ENCODE measurements around the gene UBE2E2.

The UBE2E2 gene

GRCh38 chr3:23442598-23443383 is 239.7 kb downstream of the UBE2E2 start:
- peak; percentile 76 for TF ChIP-seq GATA2 (IDR thresholded peaks at IDR 0.05; ENCODE audit: low read depth, low read length)
- TF ChIP-seq GATA3 (IDR thresholded peaks at IDR 0.05; ENCODE audit: low read depth, low read length) = peak; percentile 46

DNA sequence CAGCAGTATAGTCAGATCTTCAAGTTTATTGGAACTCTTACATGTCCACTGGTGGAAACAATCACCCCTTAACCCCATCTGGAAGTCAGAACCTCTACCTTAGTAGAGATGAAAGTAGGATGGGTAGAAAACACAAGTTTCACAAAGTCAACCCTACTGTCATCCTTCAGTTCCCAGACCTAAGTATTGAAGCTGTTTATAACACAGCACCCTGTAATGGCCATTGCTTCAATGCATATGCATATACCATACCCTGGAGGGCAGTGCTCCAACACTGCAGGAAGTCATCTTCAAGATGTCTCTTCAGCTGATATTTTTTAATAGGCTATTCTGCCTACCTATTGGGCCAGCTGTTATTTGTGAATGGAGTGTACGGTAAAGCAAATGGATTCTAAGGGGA is 241.3 kb downstream of the UBE2E2 start:
- TF ChIP-seq GATA2 (IDR thresholded peaks at IDR 0.05; ENCODE audit: low read depth, low read length) (no peak), GATA3 (IDR thresholded peaks at IDR 0.05; ENCODE audit: low read depth, low read length) (no peak)

DNA sequence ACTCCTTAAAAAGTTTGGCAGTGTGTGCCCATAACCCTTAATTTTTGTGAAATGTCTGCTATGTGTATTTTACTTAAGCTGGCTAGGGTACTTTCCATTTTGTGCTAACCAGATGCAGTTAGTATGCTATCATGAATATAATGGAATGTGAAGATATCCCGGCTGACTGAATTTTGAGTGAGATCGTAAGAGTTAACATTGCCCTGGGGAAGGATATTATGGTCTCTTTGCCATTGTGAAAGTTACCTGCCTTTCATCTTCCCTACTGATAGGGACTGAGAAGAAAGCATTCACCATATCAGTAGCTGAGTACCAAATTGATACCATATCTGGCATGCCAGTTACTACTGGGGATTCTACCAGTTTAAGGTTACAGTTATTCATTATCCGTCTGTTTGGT is 243.2 kb downstream of the UBE2E2 start:
- TF ChIP-seq GATA2 (IDR thresholded peaks at IDR 0.05; ENCODE audit: low read depth, low read length) = no peak
- TF ChIP-seq GATA3 (IDR thresholded peaks at IDR 0.05; ENCODE audit: low read depth, low read length) = no peak

DNA sequence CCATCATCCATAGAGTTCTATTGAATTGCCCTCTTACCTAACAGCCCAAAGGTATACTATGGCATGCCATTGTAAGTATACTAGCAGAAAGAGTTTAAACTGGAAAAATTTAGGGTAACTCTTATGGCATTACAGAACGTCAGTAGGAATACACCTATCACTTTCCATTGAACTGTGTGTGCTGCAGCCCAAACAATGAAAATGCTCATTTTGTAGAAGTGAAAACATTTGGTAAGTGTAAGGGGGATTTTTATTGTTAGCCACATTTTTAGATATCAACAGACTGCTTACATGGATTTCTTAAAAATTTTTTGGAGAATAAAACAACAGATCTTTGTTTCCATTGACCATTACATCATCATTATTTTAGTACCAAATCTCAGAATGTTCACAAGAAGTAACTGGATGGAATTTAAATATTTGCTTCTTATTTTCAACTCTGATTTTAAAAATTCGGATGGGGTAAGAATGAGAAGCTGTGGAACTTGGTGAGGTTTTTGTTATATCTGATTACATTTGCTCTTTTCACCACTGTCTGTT is 245.9 kb downstream of the UBE2E2 start:
- no peak for TF ChIP-seq GATA3 (IDR thresholded peaks at IDR 0.05; ENCODE audit: low read depth, low read length)
- no peak for TF ChIP-seq GATA2 (IDR thresholded peaks at IDR 0.05; ENCODE audit: low read depth, low read length)

DNA sequence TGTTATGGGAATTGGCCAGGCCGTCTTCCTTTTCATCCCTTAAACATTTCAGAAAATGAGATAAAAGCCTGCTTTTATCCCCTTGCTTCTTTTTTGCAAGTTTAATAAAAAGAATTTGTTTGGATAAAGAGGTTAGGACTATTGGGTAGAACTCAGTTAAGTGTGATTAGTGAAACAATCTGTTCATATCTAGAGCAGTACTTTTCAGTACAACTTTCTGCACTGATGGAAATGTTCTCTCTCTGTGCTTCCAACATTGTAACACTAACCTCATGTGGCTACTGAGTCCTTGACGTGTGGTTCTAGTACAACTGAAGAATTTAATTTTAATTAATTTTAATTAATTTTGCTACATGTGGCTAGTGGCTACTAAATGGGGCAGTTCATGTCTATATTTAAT is 246.9 kb downstream of the UBE2E2 start:
- TF ChIP-seq GATA3 (IDR thresholded peaks at IDR 0.05; ENCODE audit: low read depth, low read length) (no peak), GATA2 (IDR thresholded peaks at IDR 0.05; ENCODE audit: low read depth, low read length) (no peak)

DNA sequence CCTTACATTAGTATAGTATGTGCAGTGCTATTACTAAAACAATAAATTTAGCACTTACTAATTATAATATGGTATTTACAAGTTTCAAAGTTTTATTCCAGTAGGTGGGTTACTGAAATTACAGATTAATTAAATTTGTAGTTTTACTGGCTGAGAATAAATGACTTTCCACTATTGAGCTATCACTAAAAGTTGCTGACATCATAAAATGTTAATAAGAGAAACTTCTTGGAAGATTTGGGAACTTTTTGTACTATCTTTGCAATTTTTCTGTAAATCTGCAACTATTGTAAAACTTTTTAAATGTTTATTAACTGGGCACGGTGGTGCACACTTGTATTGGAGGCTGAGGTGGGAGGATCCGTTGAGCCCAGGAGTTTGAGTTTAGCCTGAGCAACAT is 247.7 kb downstream of the UBE2E2 start:
- TF ChIP-seq GATA3 (IDR thresholded peaks at IDR 0.05; ENCODE audit: low read depth, low read length) (no peak), GATA2 (IDR thresholded peaks at IDR 0.05; ENCODE audit: low read depth, low read length) (no peak)

DNA sequence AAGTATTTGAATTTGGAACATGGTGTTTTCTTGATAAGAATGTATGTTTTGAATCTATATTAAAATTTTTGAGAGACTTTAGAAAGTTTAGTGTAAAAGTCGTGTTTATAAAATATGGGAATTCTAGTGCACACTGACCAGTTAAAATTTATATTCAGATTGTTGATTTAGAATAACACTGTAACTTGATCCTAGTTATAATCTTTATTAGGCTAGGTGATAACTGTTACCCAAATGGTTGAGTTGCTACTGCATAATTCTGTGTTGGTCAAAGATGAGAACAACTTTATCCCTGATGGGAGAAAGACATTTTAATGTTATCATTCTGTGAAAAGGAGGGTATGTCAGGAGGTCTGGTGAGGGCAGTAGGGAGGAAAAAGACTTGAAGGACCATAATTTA is 249.3 kb downstream of the UBE2E2 start:
- TF ChIP-seq GATA3 (IDR thresholded peaks at IDR 0.05; ENCODE audit: low read depth, low read length) = no peak
- TF ChIP-seq GATA2 (IDR thresholded peaks at IDR 0.05; ENCODE audit: low read depth, low read length) = no peak

DNA sequence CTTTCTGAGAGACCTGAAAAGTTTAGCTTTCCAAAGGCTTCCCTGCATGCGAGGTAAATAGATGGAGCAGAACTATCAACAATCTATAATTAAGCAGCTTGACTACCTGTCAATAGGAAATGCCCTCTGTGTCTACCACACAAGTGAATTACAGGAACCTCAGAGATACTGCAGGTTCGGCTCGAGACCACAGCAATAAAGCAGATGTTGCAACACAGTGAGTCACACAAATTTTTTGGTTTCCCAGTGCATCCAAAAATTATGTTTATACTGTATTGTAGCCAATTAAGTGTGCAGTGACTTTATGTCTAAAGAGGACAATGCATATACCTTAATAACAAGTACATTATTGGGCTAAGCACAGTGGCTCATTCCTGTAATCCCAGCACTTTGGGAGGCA is 252.0 kb downstream of the UBE2E2 start:
- TF ChIP-seq GATA2 (IDR thresholded peaks at IDR 0.05; ENCODE audit: low read depth, low read length) (no peak), GATA3 (IDR thresholded peaks at IDR 0.05; ENCODE audit: low read depth, low read length) (no peak)

DNA sequence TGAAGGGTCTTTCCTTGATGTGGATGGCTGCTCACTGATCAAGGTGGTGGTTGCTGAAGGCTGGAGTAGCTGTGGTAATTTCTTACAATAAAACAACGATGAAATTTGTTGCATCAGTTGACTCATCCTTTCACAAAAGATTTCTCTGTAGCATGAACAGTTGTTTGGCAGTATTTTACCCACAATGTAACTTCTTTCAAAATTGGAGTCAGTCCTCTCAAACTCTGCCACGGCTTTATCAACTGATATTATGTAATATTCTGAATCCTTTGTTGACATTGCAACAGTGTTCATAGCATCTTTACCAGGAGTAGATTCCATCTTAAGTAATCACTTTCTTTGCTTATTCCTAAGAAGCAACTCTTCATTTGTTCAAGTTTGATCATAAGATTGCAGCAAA is 252.6 kb downstream of the UBE2E2 start:
- TF ChIP-seq GATA2 (IDR thresholded peaks at IDR 0.05; ENCODE audit: low read depth, low read length) (no peak), GATA3 (IDR thresholded peaks at IDR 0.05; ENCODE audit: low read depth, low read length) (no peak)

DNA sequence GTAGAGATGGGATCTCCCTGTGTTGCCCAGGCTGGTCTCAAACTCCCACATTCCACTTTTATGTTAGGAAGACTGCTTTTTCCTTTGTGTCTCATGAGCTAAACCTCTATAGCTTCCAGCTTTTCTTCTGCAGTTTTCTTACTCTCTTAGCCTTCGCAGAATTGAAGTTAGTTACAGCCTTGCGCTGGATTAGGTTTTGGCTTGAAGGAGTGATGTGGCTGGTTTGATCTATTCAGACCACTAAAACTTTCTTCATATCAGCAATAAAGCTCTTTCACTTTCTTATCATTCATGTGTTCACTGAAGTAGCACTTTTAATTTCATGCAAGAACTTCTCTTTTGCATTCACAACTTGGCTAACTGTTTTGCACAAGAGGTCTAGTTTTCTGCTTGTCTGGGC is 254.6 kb downstream of the UBE2E2 start:
- TF ChIP-seq GATA3 (IDR thresholded peaks at IDR 0.05; ENCODE audit: low read depth, low read length) (no peak), GATA2 (IDR thresholded peaks at IDR 0.05; ENCODE audit: low read depth, low read length) (no peak)

GRCh38 chr3:23459465-23459864 is 256.3 kb downstream of the UBE2E2 start:
- no peak for TF ChIP-seq GATA2 (IDR thresholded peaks at IDR 0.05; ENCODE audit: low read depth, low read length)
- no peak for TF ChIP-seq GATA3 (IDR thresholded peaks at IDR 0.05; ENCODE audit: low read depth, low read length)

- TF ChIP-seq GATA2 (IDR thresholded peaks at IDR 0.05; ENCODE audit: low read depth, low read length) = no peak
- no peak for TF ChIP-seq GATA3 (IDR thresholded peaks at IDR 0.05; ENCODE audit: low read depth, low read length)
These were observed 256.9 kb downstream of the UBE2E2 start for GRCh38 chr3:23459889-23460546.

DNA sequence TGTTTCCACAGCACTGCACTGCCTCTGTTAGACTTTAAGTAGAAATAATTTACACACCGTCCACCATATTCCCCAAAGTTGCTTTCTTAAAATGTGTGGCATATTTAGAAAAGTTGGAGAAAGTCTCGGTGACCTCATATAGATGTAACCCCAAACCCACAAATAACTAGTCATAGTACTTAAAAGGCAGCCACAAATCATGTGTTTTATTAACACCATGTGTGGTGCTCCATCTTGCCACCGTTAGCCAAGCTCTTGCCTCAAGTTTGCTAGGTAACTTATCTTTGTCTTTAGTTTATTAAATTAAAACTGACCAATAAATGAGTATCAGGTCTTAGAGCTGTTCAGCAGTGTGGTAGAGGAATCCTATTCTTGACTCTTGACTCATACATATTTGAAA is 257.9 kb downstream of the UBE2E2 start:
- no peak for TF ChIP-seq GATA2 (IDR thresholded peaks at IDR 0.05; ENCODE audit: low read depth, low read length)
- TF ChIP-seq GATA3 (IDR thresholded peaks at IDR 0.05; ENCODE audit: low read depth, low read length) = no peak

DNA sequence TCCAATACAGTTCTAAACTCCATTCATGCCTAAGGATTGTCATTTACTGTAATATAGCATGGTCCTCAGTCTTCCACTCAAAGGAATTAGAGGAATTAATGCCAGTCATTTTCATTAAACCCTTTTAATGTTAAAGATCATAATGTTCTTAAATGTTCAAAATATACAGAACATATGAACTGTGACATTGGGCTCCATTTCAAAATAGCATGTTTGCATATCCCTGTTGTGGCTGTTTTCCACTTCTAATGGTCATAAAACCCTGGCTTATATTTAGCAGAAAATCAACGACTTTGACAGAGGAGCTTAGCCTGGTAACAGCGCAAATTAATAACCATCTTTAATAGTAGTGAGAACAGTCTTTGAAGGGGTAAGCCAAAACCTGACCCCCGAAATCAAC is 260.7 kb downstream of the UBE2E2 start:
- TF ChIP-seq GATA2 (IDR thresholded peaks at IDR 0.05; ENCODE audit: low read depth, low read length) (no peak), GATA3 (IDR thresholded peaks at IDR 0.05; ENCODE audit: low read depth, low read length) (no peak)

GRCh38 chr3:23465569-23465968 is 262.4 kb downstream of the UBE2E2 start:
- TF ChIP-seq GATA3 (IDR thresholded peaks at IDR 0.05; ENCODE audit: low read depth, low read length) = 0 out of 2 replicates have a peak, but pooled peaks have one; percentile 33
- TF ChIP-seq GATA2 (IDR thresholded peaks at IDR 0.05; ENCODE audit: low read depth, low read length) = peak; percentile 47; the same call in 1 of the 2 replicates

Data from SH-SY5Y (cell line).